ENCODE results near the gene MANEAL.
A peak's percentile ranks its signal among the peaks of the same experiment; 100 is the strongest.

The MANEAL gene, protein sequence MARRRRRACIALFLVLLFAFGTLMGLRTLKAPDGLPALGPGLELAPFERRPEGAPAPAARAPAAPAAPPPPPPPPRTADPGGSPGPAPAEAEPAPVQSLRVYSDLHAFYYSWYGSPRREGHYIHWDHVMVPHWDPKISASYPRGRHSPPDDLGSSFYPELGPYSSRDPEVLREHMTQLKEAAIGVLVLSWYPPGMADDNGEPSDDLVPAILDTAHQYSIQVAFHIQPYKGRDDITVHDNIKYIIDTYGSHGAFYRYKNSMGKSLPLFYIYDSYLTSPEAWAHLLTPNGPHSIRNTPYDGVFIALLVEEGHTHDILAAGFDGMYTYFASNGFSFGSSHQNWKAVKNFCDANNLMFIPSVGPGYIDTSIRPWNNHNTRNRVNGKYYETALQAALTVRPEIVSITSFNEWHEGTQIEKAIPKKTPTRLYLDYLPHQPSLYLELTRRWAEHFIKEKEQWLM

DNA sequence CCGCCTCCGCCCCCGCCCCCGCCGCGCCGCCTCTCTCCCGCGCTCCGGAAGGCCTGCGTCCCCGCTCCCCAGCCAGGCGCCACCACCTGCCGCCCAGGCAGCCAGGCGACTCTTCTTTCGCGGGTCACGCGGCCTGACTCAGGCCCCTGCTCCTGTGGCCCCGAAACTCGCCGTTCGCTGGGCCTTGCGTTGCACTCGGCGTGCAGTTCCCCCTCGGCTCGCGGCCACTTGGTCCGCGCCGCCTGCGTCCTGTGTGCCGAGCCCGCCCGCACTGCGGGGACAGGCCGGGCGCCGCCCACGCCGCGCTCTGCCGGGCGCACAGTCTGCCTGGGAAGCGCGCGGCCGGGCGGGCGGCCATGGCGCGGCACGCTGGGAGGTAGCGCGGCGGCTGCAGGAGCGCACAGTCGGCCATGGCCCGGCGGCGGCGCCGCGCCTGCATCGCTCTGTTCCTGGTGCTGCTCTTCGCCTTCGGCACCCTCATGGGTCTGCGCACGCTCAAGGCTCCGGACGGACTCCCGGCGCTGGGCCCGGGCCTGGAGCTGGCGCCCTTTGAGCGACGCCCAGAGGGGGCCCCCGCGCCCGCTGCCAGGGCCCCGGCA, at the start of gene MANEAL:
TSS of gene MANEAL (plus strand) at position 75 of the 599 bp plus-strand sequence. CDS start at position 411, 336 bp downstream.
- TF ChIP-seq, protein P1, sequence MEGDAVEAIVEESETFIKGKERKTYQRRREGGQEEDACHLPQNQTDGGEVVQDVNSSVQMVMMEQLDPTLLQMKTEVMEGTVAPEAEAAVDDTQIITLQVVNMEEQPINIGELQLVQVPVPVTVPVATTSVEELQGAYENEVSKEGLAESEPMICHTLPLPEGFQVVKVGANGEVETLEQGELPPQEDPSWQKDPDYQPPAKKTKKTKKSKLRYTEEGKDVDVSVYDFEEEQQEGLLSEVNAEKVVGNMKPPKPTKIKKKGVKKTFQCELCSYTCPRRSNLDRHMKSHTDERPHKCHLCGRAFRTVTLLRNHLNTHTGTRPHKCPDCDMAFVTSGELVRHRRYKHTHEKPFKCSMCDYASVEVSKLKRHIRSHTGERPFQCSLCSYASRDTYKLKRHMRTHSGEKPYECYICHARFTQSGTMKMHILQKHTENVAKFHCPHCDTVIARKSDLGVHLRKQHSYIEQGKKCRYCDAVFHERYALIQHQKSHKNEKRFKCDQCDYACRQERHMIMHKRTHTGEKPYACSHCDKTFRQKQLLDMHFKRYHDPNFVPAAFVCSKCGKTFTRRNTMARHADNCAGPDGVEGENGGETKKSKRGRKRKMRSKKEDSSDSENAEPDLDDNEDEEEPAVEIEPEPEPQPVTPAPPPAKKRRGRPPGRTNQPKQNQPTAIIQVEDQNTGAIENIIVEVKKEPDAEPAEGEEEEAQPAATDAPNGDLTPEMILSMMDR (IDR thresholded peaks at IDR 0.05; ENCODE audit: extremely low read depth, insufficient read depth, missing control alignments) = no peak
- peak; percentile 86 for DNase-seq (ENCODE audit: low spot score)
- in situ Hi-C loops (cut with MboI; ENCODE audit: low pct_unique_long_range_greater_than_20kb, low sequenced_read_pairs, unreplicated experiment) = no loop called here

GRCh38 chr1:37746806-37747205, 46.8 kb upstream of the MANEAL start:
- no peak for DNase-seq (ENCODE audit: low spot score)
- in situ Hi-C loops (cut with MboI; ENCODE audit: low pct_unique_long_range_greater_than_20kb, low sequenced_read_pairs, unreplicated experiment) = no loop called here
- TF ChIP-seq, protein P1 (IDR thresholded peaks at IDR 0.05; ENCODE audit: extremely low read depth, insufficient read depth, missing control alignments) = no peak

DNA sequence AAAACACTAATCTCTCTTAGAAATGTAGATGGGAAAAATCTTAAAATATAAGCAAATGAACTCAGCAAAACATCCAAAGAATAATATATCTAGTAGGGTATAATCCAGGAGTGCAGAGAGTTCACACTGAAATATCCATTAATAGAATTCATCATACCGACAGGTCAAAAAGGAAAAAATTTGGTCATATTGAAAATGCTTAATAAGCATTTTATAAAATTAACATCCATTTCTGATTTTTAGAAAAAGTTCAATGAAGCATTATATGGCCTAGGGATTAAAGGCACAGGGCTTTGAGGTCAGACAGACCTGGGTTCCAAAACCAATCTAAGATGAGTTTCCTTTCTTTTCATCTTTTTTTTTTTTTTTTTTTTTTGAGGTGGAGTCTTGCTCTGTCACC, 45.1 kb upstream of the MANEAL start:
- no peak for DNase-seq (ENCODE audit: low spot score)
- TF ChIP-seq, protein P1 (IDR thresholded peaks at IDR 0.05; ENCODE audit: extremely low read depth, insufficient read depth, missing control alignments) = no peak
- in situ Hi-C loops (cut with MboI; ENCODE audit: low pct_unique_long_range_greater_than_20kb, low sequenced_read_pairs, unreplicated experiment) = no loop called here

- TF ChIP-seq, protein P1 (IDR thresholded peaks at IDR 0.05; ENCODE audit: extremely low read depth, insufficient read depth, missing control alignments) = no peak
- DNase-seq (ENCODE audit: low spot score) = no peak
- in situ Hi-C loops (cut with MboI; ENCODE audit: low pct_unique_long_range_greater_than_20kb, low sequenced_read_pairs, unreplicated experiment) = no loop called here
Observed at GRCh38 chr1:37752213-37752582, 41.4 kb upstream of the MANEAL start.

DNA sequence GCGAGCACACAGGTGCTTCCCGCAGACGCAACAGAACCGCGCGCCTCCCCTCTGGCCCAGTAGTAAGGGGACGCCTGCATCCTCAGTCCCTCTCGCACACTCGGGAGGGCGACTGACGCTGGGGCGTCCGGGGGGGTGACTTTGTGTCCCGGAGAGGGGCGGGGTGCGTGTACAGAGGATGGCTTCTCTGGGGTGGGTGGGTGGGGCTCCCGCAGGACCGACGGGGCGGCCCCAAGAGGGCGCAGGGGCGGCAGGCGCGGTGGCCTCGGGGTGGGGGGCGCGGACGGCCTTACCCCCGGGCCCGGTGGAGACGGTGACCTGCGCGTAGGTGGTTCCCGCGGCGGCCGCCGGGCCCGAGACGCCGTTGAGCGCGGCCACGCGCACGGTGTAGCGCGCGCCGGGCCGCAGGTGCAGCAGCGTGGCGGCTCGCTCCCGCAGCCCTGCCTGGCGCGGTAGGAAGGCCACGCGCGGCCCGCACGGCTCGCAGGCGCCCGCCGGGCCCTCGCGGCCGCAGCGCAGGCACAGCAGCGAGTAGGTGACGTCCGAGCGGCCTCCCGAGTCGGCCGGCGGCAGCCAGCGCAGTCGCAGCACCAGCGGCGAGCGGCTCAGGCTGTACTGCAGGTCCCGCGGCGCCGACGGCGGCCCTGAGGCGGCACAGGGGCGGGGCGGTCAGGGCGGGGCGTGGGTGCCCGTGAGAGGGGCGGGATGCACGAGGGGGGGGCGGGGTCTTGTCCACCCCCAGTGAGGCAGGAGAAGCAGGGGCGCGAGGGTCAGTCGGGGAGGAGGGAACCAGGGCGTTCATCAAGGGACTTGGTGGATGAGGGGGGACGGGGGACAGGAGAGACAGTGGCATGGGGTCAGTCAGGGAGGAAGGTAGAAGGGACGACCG, 40.8 kb upstream of the MANEAL start:
- in situ Hi-C loops (cut with MboI; ENCODE audit: low pct_unique_long_range_greater_than_20kb, low sequenced_read_pairs, unreplicated experiment) = no loop called here
- peak; percentile 84 for DNase-seq (ENCODE audit: low spot score)
- TF ChIP-seq, protein P1 (IDR thresholded peaks at IDR 0.05; ENCODE audit: extremely low read depth, insufficient read depth, missing control alignments) = no peak

All from GM13977 (cell line).